MCF 10A (cell line): ENCODE measurements around the gene CPN2. TPM values are rescaled to one million over a fixed set of nuclear protein-coding genes. Genes with fewer than 3 reads are reported as not detected.

Experiments
- BruUV-seq: library from RNA; stranded (reverse); fragments of 400-500 nt; replicated peaks from 2 replicates; lab custom pipeline; 2021; lab: Mats Ljungman, UMichigan
- CTCF ChIA-PET: fragments of 300-600 bp; sonication (Branson Sonifier 250); formaldehyde crosslinking; extraction: SDS; loops from one replicate; lab custom pipeline; 2021; ENCODE audit warnings: antibody characterized with exemption, inconsistent platforms; lab: Yijun Ruan, JAX
- POLR2A ChIA-PET: fragments of 300-600, 350-650 bp; sonication (Branson Sonifier 250); formaldehyde crosslinking; extraction: SDS; loops from one replicate; lab custom pipeline; 2020; ENCODE audit warnings: antibody characterized with exemption, inconsistent platforms; lab: Yijun Ruan, JAX
- DNase-seq: peaks from one replicate; pipeline ENCODE4 v3.0.0-alpha.2; 2018; ENCODE audit not compliant: unreplicated experiment
- H3K27ac Mint-ChIP-seq: one replicate; pipeline ENCODE4 v1.8.0; 2022; ENCODE audit warnings: mild to moderate bottlenecking, low read depth, mixed read lengths; ENCODE audit not compliant: unreplicated experiment
- H3K27me3 Mint-ChIP-seq: one replicate; pipeline ENCODE4 v1.8.0; 2022; ENCODE audit warnings: mixed read lengths; ENCODE audit not compliant: insufficient read depth, unreplicated experiment
- H3K36me3 Mint-ChIP-seq: one replicate; pipeline ENCODE4 v1.8.0; 2022; ENCODE audit warnings: mild to moderate bottlenecking, moderate library complexity, mixed read lengths; ENCODE audit not compliant: insufficient read depth, unreplicated experiment
- H3K4me1 Mint-ChIP-seq: one replicate; pipeline ENCODE4 v1.8.0; 2022; ENCODE audit warnings: mixed read lengths; ENCODE audit not compliant: insufficient read depth, unreplicated experiment
- H3K4me3 Mint-ChIP-seq: one replicate; pipeline ENCODE4 v1.8.0; 2022; ENCODE audit warnings: mild to moderate bottlenecking, moderate library complexity, mixed read lengths; ENCODE audit not compliant: unreplicated experiment
- H3K9me3 Mint-ChIP-seq: one replicate; pipeline ENCODE4 v1.8.0; 2022; ENCODE audit warnings: mixed read lengths; ENCODE audit not compliant: unreplicated experiment
- intact Hi-C: fragments of 100-400 bp; cut with micrococcal nuclease; formaldehyde crosslinking; loops from 2 replicates; pipeline ENCODE4 v1.14.1; 2022
- total RNA-seq: library from RNA; stranded (reverse); gene quantifications from 2 replicates; pipeline ENCODE4 v1.2.3, GENCODE V29; 2022
- TF ChIP-seq, protein P1 (sequence below): fragments of 200-600 bp; IDR thresholded peaks from one replicate; pipeline ENCODE4 v1.8.0; 2022; ENCODE audit warnings: antibody characterized with exemption, mild to moderate bottlenecking; ENCODE audit not compliant: unreplicated experiment

CPN2 gene
- total RNA-seq, 1 experiment from 2014 or later, result not detected

DNA sequence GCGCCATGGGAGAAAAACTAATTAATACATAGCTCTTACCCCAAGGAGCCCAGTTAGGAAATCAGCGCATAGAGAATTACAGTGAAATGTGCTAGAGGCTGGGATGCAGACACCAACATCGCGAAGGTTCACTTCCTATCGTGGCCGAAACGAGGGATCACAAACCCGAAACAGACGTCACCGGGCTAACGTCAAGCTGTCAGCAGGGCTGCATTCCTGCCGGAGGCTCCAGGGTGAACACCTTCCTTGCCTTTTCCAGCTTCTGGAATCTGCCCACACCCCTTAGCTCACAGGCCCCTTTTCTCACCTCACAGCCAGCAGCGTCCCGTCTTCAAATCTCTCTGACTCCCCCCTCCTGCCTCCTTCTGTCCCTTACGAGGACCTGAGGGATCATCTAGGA, 34.9 kb upstream of the CPN2 start:
- TF ChIP-seq, protein P1, sequence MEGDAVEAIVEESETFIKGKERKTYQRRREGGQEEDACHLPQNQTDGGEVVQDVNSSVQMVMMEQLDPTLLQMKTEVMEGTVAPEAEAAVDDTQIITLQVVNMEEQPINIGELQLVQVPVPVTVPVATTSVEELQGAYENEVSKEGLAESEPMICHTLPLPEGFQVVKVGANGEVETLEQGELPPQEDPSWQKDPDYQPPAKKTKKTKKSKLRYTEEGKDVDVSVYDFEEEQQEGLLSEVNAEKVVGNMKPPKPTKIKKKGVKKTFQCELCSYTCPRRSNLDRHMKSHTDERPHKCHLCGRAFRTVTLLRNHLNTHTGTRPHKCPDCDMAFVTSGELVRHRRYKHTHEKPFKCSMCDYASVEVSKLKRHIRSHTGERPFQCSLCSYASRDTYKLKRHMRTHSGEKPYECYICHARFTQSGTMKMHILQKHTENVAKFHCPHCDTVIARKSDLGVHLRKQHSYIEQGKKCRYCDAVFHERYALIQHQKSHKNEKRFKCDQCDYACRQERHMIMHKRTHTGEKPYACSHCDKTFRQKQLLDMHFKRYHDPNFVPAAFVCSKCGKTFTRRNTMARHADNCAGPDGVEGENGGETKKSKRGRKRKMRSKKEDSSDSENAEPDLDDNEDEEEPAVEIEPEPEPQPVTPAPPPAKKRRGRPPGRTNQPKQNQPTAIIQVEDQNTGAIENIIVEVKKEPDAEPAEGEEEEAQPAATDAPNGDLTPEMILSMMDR, result no peak

DNA sequence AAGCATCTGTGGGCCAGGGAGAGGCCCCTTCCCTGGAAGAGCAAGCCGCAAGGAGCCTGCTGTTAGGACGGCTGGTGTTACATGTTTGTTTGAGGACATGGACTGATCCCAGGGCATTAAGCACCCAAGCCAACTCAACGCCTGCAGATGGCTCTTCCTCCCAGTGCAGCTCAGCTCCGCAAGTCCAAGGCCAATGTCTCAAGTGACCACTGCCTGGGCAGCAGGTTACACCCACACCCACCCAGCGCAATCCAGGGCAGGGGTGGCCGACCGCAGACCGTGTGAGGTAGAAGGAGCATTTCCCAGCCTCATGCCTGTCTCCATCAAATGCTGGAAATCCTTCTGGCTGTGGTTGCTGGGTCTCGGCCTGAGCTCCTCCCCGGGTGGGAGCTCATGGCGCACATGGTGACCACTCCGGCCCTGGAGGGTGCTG, 33.5 kb upstream of the CPN2 start:
- Mint-ChIP-seq H3K27ac (no peak overlapping the region), H3K4me3 (no peak overlapping the region), H3K36me3 (no peaks in the 10 kb centered on the region), H3K4me1 (no peaks in the 10 kb centered on the region), H3K9me3 (no peaks in the 10 kb centered on the region), H3K27me3 (peaks cover 27% of the 10 kb centered on the region)
- TF ChIP-seq, protein P1, result no peak
- CTCF ChIA-PET, result interaction anchor here (0.8 kb wide), 1 partner anchor 41 kb away, joined by 3 read pairs; no protein-coding TSS in a partner anchor
- no TSS peak for BruUV-seq
- intact Hi-C loops, result no loop called here
- DNase-seq, result no peak
- POLR2A ChIA-PET, result no interaction called here

More for the DNA sequence above, 34.9 kb upstream of the CPN2 start:
- Mint-ChIP-seq H3K36me3 (no peaks in the 10 kb centered on the region), H3K27me3 (peaks cover 42% of the 10 kb centered on the region), H3K9me3 (peaks cover 14% of the 10 kb centered on the region), H3K4me3 (no peak overlapping the region), H3K4me1 (no peaks in the 10 kb centered on the region), H3K27ac (no peak overlapping the region)
- CTCF ChIA-PET, result interaction anchor here (2.7 kb wide), 1 partner anchor 42 kb away, joined by 8 read pairs; no protein-coding TSS in a partner anchor
- POLR2A ChIA-PET, result interaction anchor here (1.1 kb wide), 1 partner anchor 52 kb away, joined by 3 read pairs; no protein-coding TSS in a partner anchor
- intact Hi-C loops, result no loop called here
- no peak for DNase-seq
- no TSS peak for BruUV-seq

DNA sequence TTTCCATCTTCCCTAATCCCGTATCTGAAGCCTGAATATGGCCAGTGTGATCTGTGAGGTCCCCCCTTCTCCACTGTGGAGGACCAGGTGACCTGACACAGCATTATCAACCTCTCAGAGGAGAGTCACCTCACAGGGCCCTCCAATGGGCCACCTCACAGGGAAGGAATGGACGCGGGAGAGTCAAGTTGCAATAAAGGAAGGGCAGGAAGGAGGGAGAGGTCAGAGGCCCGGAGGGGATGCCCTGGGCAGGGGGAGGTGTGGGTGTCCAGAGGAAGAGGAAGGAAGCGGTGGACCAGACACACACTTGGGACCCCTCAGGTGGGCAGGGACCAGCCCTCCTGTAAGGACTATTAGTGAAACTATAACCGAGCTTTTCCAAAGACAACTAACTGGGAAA, 33.0 kb upstream of the CPN2 start:
- TF ChIP-seq, protein P1, result no peak
- peaks cover 24% of the 10 kb centered on the region for H3K27me3 Mint-ChIP-seq
- DNase-seq, result no peak
- H3K4me3 Mint-ChIP-seq, result no peak overlapping the region
- no peaks in the 10 kb centered on the region for H3K36me3 Mint-ChIP-seq
- CTCF ChIA-PET, result interaction anchor here (0.8 kb wide), 1 partner anchor 41 kb away, joined by 3 read pairs; no protein-coding TSS in a partner anchor
- no peak overlapping the region for H3K27ac Mint-ChIP-seq
- BruUV-seq, result no TSS peak
- POLR2A ChIA-PET, result no interaction called here
- no peaks in the 10 kb centered on the region for H3K4me1 Mint-ChIP-seq
- intact Hi-C loops, result no loop called here
- no peaks in the 10 kb centered on the region for H3K9me3 Mint-ChIP-seq

DNA sequence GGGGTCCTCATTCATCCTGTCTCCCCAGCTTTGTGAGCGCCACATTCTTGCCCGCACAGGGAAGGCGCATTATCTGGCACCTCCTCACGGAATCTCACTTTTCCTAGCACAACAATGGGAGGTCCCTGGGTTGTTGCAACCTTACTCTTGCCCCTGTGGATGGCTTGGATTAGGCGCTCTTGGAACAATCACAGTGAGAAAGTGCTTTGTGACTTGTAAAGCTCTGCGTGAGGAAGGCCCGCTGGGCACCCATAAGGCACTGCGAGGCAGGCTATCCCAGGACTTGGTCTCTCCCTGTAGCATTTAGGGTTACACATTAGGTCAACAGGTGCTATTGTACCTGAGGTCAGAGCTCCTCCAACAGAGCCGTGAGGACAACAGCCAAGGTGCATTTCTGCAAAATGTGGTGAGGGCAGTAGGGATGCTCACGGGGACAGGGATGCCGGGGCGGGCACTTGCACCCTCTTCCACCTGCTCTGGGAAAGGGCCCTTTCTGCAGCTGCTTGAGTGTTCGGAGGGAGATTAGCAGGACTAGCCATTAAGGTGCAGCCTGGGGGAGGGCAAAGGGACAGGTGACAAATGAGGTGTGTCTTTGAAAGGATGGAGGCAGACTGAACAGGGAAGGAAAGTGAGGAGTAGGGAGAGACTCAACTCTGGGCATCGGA, 32.3 kb upstream of the CPN2 start:
- Mint-ChIP-seq H3K27me3 (peaks cover 32% of the 10 kb centered on the region), H3K27ac (no peak overlapping the region), H3K4me3 (no peak overlapping the region), H3K36me3 (no peaks in the 10 kb centered on the region), H3K4me1 (no peaks in the 10 kb centered on the region), H3K9me3 (no peaks in the 10 kb centered on the region)
- DNase-seq, result no peak
- intact Hi-C loops, result no loop called here
- TF ChIP-seq, protein P1, result no peak
- CTCF ChIA-PET, result no interaction called here
- POLR2A ChIA-PET, result no interaction called here
- BruUV-seq, result no TSS peak
